Measurements from ENCODE around the gene ANXA5.

The ANXA5 gene

GRCh38 chr4:121632636-121633035 is 64.1 kb downstream of the ANXA5 start:
- DNase-seq, result no peak

Data from NCI-H2029 treated with DMSO at 0.1 percent for 48 hours (cell line).